ENCODE data around the gene LRRN2.

The LRRN2 gene

DNA sequence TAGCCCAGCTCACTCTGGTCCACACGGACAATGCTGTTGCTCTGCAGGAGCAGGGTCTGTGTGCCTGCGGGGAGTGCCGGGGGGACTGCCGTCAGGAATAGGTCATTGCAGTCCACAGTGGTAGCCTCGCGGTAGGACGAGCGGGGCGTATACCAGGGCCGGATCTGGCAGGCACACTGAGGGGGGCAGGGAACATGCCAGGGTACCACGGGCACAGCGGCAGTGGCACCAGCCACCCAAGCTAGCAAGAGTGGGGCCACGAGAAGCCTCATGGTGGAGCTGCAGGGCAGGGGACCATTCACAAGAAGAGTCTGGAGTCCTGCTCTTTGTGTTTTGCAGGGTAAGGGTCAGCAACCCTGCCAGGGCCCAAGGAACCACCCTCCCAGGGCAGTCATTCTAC is 65.8 kb downstream of the LRRN2 start:
- no peak for TF ChIP-seq OSR1 (CRISPR knock-in tag; IDR thresholded peaks at IDR 0.05)
- TF ChIP-seq, protein P1, sequence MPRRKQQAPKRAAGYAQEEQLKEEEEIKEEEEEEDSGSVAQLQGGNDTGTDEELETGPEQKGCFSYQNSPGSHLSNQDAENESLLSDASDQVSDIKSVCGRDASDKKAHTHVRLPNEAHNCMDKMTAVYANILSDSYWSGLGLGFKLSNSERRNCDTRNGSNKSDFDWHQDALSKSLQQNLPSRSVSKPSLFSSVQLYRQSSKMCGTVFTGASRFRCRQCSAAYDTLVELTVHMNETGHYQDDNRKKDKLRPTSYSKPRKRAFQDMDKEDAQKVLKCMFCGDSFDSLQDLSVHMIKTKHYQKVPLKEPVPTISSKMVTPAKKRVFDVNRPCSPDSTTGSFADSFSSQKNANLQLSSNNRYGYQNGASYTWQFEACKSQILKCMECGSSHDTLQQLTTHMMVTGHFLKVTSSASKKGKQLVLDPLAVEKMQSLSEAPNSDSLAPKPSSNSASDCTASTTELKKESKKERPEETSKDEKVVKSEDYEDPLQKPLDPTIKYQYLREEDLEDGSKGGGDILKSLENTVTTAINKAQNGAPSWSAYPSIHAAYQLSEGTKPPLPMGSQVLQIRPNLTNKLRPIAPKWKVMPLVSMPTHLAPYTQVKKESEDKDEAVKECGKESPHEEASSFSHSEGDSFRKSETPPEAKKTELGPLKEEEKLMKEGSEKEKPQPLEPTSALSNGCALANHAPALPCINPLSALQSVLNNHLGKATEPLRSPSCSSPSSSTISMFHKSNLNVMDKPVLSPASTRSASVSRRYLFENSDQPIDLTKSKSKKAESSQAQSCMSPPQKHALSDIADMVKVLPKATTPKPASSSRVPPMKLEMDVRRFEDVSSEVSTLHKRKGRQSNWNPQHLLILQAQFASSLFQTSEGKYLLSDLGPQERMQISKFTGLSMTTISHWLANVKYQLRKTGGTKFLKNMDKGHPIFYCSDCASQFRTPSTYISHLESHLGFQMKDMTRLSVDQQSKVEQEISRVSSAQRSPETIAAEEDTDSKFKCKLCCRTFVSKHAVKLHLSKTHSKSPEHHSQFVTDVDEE (CRISPR knock-in tag; IDR thresholded peaks at IDR 0.05), result no peak
- TF ChIP-seq TOX (CRISPR knock-in tag; IDR thresholded peaks at IDR 0.05; ENCODE audit: borderline replicate concordance), result no peak
- TF ChIP-seq RARB (CRISPR knock-in tag; IDR thresholded peaks at IDR 0.05), result no peak
- TF ChIP-seq TCF4 (CRISPR knock-in tag; IDR thresholded peaks at IDR 0.05; ENCODE audit: borderline replicate concordance), result no peak
- TF ChIP-seq, protein P2, sequence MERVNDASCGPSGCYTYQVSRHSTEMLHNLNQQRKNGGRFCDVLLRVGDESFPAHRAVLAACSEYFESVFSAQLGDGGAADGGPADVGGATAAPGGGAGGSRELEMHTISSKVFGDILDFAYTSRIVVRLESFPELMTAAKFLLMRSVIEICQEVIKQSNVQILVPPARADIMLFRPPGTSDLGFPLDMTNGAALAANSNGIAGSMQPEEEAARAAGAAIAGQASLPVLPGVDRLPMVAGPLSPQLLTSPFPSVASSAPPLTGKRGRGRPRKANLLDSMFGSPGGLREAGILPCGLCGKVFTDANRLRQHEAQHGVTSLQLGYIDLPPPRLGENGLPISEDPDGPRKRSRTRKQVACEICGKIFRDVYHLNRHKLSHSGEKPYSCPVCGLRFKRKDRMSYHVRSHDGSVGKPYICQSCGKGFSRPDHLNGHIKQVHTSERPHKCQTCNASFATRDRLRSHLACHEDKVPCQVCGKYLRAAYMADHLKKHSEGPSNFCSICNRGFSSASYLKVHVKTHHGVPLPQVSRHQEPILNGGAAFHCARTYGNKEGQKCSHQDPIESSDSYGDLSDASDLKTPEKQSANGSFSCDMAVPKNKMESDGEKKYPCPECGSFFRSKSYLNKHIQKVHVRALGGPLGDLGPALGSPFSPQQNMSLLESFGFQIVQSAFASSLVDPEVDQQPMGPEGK (CRISPR knock-in tag; IDR thresholded peaks at IDR 0.05; ENCODE audit: borderline replicate concordance), result no peak
- ATAC-seq, result no peak

DNA sequence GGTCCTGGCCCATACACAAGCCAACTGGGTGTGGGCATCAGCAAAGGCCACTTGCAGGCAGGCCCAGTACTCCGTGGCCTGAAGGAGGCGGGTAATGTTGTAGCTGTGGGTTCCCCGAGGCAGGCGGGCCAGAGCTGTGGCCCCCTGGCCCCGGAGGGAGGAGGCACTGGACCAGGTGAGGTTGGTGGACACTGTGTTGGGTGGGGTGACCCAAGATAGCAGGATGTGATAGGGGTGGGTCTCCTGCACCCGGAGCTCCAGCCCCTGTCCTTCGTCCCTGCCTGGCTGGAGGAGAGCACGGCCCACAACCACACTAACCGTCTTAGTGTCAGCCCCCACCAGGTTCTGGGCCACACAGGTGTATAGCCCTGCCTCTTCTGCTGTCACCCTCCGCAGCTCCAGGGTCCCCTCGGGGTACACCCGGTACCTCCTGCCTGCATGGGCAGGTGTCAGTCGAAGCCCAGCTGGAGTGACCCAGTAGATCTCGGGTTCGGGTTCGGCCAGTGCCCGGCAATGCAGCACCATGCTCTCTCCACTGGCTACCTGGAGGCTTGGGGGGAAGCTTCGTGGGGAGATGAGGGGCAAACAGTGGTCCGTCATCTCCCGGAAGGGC is 67.3 kb downstream of the LRRN2 start:
- TF ChIP-seq, protein P3, sequence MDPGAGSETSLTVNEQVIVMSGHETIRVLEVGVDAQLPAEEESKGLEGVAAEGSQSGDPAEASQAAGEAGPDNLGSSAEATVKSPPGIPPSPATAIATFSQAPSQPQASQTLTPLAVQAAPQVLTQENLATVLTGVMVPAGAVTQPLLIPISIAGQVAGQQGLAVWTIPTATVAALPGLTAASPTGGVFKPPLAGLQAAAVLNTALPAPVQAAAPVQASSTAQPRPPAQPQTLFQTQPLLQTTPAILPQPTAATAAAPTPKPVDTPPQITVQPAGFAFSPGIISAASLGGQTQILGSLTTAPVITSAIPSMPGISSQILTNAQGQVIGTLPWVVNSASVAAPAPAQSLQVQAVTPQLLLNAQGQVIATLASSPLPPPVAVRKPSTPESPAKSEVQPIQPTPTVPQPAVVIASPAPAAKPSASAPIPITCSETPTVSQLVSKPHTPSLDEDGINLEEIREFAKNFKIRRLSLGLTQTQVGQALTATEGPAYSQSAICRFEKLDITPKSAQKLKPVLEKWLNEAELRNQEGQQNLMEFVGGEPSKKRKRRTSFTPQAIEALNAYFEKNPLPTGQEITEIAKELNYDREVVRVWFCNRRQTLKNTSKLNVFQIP (CRISPR knock-in tag; IDR thresholded peaks at IDR 0.05; ENCODE audit: borderline replicate concordance, low read depth), result no peak
- TF ChIP-seq ZNF565 (CRISPR knock-in tag; conservative IDR thresholded peaks at IDR 0.05; ENCODE audit: low read depth) (no peak), ZC3H10 (CRISPR knock-in tag; IDR thresholded peaks at IDR 0.05) (no peak)
- TF ChIP-seq, protein P1 (CRISPR knock-in tag; IDR thresholded peaks at IDR 0.05), result no peak
- no peak for ATAC-seq

DNA sequence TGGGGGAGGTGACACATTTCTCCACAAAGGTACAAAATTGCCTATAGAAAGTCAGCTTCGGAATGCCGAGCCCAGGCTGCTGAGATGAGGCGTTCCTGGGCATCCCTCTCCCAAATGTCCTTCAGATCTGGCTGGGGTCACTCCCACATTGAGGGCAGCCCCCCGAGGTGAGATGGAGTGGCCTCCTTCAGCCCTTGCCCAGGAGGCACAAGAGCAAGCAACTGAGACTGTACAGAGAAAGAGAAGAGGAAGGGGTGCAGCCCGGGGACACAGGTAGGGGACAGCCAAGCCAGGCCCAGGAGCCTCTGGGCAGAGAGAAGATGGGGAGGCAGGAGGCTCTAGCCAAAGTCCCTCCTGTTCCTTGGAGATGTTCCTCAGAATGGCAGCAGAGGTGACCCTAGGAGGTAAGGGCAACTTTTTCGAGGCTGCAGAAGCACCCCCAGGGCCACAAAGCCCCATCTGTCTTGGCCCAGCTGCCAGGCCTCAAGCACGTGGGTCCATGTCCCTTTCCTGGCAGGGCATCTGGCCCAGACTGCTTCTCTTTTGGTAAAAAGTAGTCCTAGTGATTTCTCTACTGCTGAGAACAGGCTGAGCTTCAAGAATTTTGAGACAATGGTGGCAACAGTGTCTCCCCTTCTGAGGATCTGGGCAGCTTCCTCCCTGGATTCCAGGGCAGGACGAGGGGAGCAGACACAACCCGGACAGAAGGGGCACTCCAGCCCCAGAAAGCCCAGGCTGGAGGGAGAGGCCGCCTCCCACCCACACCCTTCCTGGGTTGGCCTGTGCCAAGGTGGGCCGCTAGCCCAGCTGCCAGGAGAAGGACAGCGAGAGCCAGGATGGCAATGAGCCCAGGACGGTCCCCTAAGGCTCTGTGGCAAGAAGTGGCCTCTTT is 68.0 kb downstream of the LRRN2 start:
- no peak for ATAC-seq
- TF ChIP-seq BACH2 (CRISPR knock-in tag; IDR thresholded peaks at IDR 0.05; ENCODE audit: borderline replicate concordance) (no peak), GLIS3 (CRISPR knock-in tag; IDR thresholded peaks at IDR 0.05) (no peak), OSR1 (CRISPR knock-in tag; IDR thresholded peaks at IDR 0.05) (no peak), RARB (CRISPR knock-in tag; IDR thresholded peaks at IDR 0.05) (no peak)

DNA sequence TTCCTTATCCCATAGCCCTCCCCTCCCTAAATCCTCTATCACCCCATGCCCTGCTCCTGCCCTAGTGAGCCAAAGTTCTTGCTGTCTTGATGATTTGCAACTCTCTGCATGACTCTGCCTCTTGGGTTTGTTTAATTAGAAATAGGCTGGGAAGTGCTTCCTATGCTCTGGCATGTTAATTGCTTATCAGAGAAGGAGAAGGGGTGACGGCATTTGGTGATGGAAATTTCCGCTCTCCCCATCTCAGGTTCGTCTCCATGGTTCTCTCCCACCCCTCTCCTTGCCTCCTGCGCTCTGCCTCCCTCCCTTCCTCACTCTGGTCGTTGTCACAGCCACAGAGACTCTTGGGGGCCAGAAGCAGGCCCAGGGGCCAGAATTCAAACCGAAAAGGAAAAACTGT is 68.9 kb downstream of the LRRN2 start:
- ATAC-seq, result no peak
- no peak for TF ChIP-seq GLIS3 (CRISPR knock-in tag; IDR thresholded peaks at IDR 0.05)
- no peak for TF ChIP-seq PPARA (CRISPR knock-in tag; IDR thresholded peaks at IDR 0.05; ENCODE audit: borderline replicate concordance)
- no peak for TF ChIP-seq ESRRG (CRISPR knock-in tag; IDR thresholded peaks at IDR 0.05)
- TF ChIP-seq, protein P3 (CRISPR knock-in tag; IDR thresholded peaks at IDR 0.05; ENCODE audit: borderline replicate concordance, low read depth), result no peak
- TF ChIP-seq OSR1 (CRISPR knock-in tag; IDR thresholded peaks at IDR 0.05), result no peak

Measured in SK-N-SH treated with all-trans-retinoic acid at 6 μM for 48 hours (cell line).